ENCODE data around the gene CDCA3.

DNA sequence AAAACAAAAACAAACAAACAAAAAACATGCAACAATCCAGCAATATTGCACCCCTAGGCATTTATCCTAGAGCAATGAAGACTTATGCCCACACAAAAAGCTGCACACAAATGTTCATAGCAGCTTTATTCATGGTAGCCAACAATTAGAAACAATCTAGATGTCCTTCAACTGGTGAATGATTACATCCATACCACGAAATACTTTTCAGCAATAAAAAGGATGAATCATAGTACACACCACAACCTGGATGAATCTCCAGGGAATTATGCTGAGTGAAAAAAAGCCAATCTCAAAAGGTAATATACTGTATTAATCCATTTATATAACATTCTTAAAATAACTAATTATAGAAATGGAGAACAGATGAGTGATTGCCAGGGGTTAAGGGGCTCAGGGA lies 43.9 kb downstream of the CDCA3 start:
- TF ChIP-seq POLR2A (IDR thresholded peaks at IDR 0.05): no peak
- TF ChIP-seq, protein P1, sequence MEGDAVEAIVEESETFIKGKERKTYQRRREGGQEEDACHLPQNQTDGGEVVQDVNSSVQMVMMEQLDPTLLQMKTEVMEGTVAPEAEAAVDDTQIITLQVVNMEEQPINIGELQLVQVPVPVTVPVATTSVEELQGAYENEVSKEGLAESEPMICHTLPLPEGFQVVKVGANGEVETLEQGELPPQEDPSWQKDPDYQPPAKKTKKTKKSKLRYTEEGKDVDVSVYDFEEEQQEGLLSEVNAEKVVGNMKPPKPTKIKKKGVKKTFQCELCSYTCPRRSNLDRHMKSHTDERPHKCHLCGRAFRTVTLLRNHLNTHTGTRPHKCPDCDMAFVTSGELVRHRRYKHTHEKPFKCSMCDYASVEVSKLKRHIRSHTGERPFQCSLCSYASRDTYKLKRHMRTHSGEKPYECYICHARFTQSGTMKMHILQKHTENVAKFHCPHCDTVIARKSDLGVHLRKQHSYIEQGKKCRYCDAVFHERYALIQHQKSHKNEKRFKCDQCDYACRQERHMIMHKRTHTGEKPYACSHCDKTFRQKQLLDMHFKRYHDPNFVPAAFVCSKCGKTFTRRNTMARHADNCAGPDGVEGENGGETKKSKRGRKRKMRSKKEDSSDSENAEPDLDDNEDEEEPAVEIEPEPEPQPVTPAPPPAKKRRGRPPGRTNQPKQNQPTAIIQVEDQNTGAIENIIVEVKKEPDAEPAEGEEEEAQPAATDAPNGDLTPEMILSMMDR (IDR thresholded peaks at IDR 0.05): no peak
- TF ChIP-seq EP300 (IDR thresholded peaks at IDR 0.05): no peak

Data from suprapubic skin (tissue), 3 donors.